Psoas muscle (tissue), 8 donors: Measurements from ENCODE around the gene TP63. TPM values are rescaled to one million over a fixed set of nuclear protein-coding genes. Genes with fewer than 3 reads are reported as not detected.

ENCODE experiments used
- ATAC-seq, 4 donors: fragments of 200-7000 bp; cut with Tn5 transposase; one replicate each; pipeline ENCODE4 v1.9.1; 2020; ENCODE audit warnings: moderate library complexity in 3 of 4, mild to moderate bottlenecking in 2 of 4
- DNase-seq, 2 donors: peaks; one replicate each; pipeline ENCODE4 v3.0.0-alpha.2; 2020
- H3K27ac ChIP-seq: fragments of 200-600 bp; one replicate; pipeline ENCODE4 v1.8.0; 2022
- H3K27me3 ChIP-seq, 3 donors: fragments of 200-600 bp in 1 of 3; one replicate each; pipeline versions ENCODE4 v1.6.1 to v1.8.0; 2013 to 2022; ENCODE audit warnings: low read length in 2 of 3, mild to moderate bottlenecking in 2 of 3, moderate library complexity in 1 of 3; ENCODE audit not compliant: insufficient read depth in 3 of 3
- H3K36me3 ChIP-seq, 2 donors: fragments of 200-600 bp in 1 of 2; one replicate each; pipeline versions ENCODE4 v1.6.1 to v1.8.0; 2013 to 2022; ENCODE audit warnings: low read depth in 1 of 2, mild to moderate bottlenecking in 1 of 2, moderate library complexity in 1 of 2; ENCODE audit not compliant: insufficient read depth in 1 of 2
- H3K4me1 ChIP-seq: fragments of 200-600 bp; one replicate; pipeline ENCODE4 v1.8.0; 2022
- H3K4me3 ChIP-seq: fragments of 200-600 bp; one replicate; pipeline ENCODE4 v1.8.0; 2022; ENCODE audit warnings: mild to moderate bottlenecking
- H3K9me3 ChIP-seq: fragments of 200-600 bp; one replicate; pipeline ENCODE4 v1.8.0; 2022
- WGBS, 3 donors: extraction: QIAGEN DNeasy Blood & Tissue Kit; methylation state at CpG; one replicate each; pipeline versions ENCODE4 v1.1.6 to v1.1.7; 2013; 5-methylcytosine and 5-hydroxymethylcytosine counted together
- intact Hi-C, 2 donors: fragments of 100-400 bp; cut with DNase I; formaldehyde crosslinking; loops; one replicate each; pipeline versions ENCODE4 v1.11.0 to v1.14.2; 2022
- polyA plus RNA-seq, 3 donors: library from polyadenylated mRNA; stranded (reverse); fragments of 200-250 nt; gene quantifications; one replicate each; pipeline ENCODE4 v1.2.3, GENCODE V29; 2013
- total RNA-seq, 4 donors: library from RNA; stranded (reverse); fragmentation: NEBNext Ultra II Directional in 2 of 4; extraction: Animal tissue kit (Norgen Biotek cat#: 25700) in 2 of 4; gene quantifications; one replicate each; pipeline versions ENCODE4 v1.2.1 to v1.2.4, GENCODE V29; 2021 to 2023
- TF ChIP-seq, protein P1 (sequence below): fragments of 200-600 bp; IDR thresholded peaks from one replicate; pipeline ENCODE4 v1.8.0; 2022; ENCODE audit warnings: antibody characterized with exemption
- donor health status: healthy with polysubstance abuse.
- donor health status: DM: no; HTN: no; CAD: no; lungs with moderate emphysema.
- donor health status: Bipolar disorder and iron deficiency.
- donor health status: healthy.
- donor health status: DM: yes; HTN: yes; CAD: no.
- donor health status: DM: no; HTN: no; CAD: no.
- donor health status: DM: no; HTN: no; CAD: no.
- donor health status: DM: yes; HTN: yes; CAD: no.

The TP63 gene
- total and polyA plus RNA-seq, 7 donors, result 1.4 to 83.0 (median 13.1) TPM

GRCh38 chr3:189673535-189673934, 42.3 kb downstream of the TP63 start:
- no peaks in the 10 kb centered on the region for H3K9me3 ChIP-seq
- H3K27ac ChIP-seq, result no peak overlapping the region
- no peaks in the 10 kb centered on the region for H3K4me1 ChIP-seq
- DNase-seq, result no peak
- H3K27me3 ChIP-seq, result no peaks in the 10 kb centered on the region
- no peaks in the 10 kb centered on the region for H3K36me3 ChIP-seq
- no peak overlapping the region for H3K4me3 ChIP-seq
- intact Hi-C loops, result no loop called here
- WGBS, 3 donors, result 68 to 86% (median 73%) methylated on average over 2 of the region's 2 CpGs
- TF ChIP-seq, protein P1, sequence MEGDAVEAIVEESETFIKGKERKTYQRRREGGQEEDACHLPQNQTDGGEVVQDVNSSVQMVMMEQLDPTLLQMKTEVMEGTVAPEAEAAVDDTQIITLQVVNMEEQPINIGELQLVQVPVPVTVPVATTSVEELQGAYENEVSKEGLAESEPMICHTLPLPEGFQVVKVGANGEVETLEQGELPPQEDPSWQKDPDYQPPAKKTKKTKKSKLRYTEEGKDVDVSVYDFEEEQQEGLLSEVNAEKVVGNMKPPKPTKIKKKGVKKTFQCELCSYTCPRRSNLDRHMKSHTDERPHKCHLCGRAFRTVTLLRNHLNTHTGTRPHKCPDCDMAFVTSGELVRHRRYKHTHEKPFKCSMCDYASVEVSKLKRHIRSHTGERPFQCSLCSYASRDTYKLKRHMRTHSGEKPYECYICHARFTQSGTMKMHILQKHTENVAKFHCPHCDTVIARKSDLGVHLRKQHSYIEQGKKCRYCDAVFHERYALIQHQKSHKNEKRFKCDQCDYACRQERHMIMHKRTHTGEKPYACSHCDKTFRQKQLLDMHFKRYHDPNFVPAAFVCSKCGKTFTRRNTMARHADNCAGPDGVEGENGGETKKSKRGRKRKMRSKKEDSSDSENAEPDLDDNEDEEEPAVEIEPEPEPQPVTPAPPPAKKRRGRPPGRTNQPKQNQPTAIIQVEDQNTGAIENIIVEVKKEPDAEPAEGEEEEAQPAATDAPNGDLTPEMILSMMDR, result no peak
- no peak for ATAC-seq

DNA sequence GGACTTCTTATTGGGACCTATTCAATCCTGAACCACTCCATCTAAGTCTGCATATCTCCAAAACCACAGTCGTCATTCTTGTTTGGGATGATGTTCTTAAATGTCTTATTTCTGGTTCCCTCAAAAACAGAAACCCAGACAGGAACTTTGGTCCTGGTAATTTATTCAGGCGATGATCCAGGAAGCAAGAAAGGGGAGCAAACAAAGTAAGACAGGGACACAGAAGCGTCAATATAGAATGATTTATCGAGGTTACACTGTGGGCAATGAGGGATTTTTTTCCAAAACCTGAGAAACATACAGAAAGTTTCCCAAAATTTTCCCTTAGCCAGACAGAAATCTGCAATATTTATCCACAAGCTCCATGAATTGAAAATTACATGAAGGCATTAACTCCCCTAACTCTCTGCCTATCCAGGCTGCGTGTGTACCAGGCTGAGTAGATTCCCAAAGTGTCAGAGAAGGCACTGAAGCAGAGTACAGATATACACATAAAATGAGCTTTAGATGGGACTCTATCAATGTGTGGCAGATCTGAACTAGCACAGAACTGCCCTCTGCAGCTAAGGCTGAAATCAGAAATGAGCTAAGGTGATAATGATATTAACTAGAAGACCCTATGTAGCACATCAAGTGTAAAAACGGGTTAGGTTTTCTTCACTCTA, 43.2 kb downstream of the TP63 start:
- intact Hi-C loops, result no loop called here
- WGBS, 3 donors, result 88 to 90% (median 89%) methylated on average over 6 of the region's 6 CpGs

DNA sequence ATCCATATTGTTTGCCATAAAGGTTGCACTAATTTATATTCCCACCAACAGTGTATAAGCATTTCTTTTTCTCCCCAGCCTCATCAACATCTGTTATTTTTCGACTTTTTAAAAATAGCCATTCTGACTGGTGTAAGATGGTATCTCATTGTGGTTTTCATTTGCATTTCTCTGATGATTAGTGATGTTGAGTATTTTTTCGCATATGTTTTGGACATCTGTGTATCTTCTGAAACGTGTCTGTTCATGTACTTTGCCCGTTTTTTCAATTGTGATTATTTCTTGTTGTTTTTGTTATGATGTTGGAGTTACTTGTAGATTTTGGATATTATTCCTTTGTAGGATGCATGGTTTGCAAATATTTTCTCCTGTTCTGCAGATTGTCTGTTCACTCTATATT, 46.5 kb downstream of the TP63 start:
- intact Hi-C loops, result no loop called here
- TF ChIP-seq, protein P1, result no peak

More for the DNA sequence above, 43.2 kb downstream of the TP63 start:
- DNase-seq (no peak), ATAC-seq (peak in 1 of 4 donors; percentile 32)
- Histone ChIP-seq H3K36me3 (no peaks in the 10 kb centered on the region), H3K27ac (no peak overlapping the region), H3K27me3 (no peaks in the 10 kb centered on the region), H3K4me3 (no peak overlapping the region), H3K4me1 (no peaks in the 10 kb centered on the region), H3K9me3 (no peaks in the 10 kb centered on the region)
- TF ChIP-seq, protein P1, result no peak

DNA sequence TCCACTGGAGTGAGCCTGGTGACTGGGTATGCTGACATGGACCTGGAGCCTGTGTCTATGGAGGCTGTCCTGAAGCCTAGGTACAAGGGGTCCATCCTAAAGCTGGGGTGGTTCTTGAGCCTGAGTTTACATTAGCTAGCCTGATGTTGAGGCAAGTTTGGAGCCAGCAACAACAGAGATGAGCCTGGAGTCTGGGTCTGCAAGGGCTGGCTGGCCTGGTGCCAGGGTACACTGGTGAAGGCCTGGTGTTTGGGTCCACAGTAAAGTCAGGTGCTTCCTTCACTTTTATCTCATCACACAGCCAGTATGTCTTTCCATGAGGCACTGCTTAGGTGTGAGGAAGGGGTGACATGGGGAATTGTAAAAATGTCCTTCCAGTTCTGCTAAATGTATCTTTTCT, 49.5 kb downstream of the TP63 start:
- no peak for ATAC-seq
- no peaks in the 10 kb centered on the region for H3K36me3 ChIP-seq
- H3K4me1 ChIP-seq, result peaks cover 37% of the 10 kb centered on the region
- peak overlapping the region; percentile 36 for H3K27ac ChIP-seq
- H3K4me3 ChIP-seq, result no peak overlapping the region
- TF ChIP-seq, protein P1, result no peak
- intact Hi-C loops, result loop anchor here in 1 of 2 donors (10.0 kb wide), 1 partner anchor 264 kb away; no protein-coding TSS in a partner anchor
- H3K27me3 ChIP-seq, result no peaks in the 10 kb centered on the region
- peak in 1 of 2 donors; percentile 42 for DNase-seq
- H3K9me3 ChIP-seq, result no peaks in the 10 kb centered on the region

More for the DNA sequence above, 46.5 kb downstream of the TP63 start:
- Histone ChIP-seq H3K4me1 (peaks cover 13% of the 10 kb centered on the region), H3K36me3 (no peaks in the 10 kb centered on the region), H3K27ac (no peak overlapping the region), H3K4me3 (no peak overlapping the region), H3K27me3 (no peaks in the 10 kb centered on the region), H3K9me3 (no peaks in the 10 kb centered on the region)
- ATAC-seq (no peak), DNase-seq (no peak)
- 86 to 90% (median 86%) methylated on average over 4 of the region's 4 CpGs for WGBS, 3 donors
